Measurements from ENCODE around the gene TSSK2.

GRCh38 chr22:19151329-19152191 is 20.5 kb downstream of the TSSK2 start:
- TF ChIP-seq, protein P1, sequence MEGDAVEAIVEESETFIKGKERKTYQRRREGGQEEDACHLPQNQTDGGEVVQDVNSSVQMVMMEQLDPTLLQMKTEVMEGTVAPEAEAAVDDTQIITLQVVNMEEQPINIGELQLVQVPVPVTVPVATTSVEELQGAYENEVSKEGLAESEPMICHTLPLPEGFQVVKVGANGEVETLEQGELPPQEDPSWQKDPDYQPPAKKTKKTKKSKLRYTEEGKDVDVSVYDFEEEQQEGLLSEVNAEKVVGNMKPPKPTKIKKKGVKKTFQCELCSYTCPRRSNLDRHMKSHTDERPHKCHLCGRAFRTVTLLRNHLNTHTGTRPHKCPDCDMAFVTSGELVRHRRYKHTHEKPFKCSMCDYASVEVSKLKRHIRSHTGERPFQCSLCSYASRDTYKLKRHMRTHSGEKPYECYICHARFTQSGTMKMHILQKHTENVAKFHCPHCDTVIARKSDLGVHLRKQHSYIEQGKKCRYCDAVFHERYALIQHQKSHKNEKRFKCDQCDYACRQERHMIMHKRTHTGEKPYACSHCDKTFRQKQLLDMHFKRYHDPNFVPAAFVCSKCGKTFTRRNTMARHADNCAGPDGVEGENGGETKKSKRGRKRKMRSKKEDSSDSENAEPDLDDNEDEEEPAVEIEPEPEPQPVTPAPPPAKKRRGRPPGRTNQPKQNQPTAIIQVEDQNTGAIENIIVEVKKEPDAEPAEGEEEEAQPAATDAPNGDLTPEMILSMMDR (conservative IDR thresholded peaks at IDR 0.05 in 1 of 2, IDR thresholded peaks at IDR 0.05 in 1 of 2; ENCODE audit: extremely low read depth in 1 of 2, insufficient read depth in 1 of 2, low read depth in 1 of 2, low read length in 2 of 2) = no peak
- TF ChIP-seq EZH2 (IDR thresholded peaks at IDR 0.05; ENCODE audit: borderline replicate concordance, low read length) = no peak
